Measurements from ENCODE around the gene SCAF11.

SCAF11 gene

DNA sequence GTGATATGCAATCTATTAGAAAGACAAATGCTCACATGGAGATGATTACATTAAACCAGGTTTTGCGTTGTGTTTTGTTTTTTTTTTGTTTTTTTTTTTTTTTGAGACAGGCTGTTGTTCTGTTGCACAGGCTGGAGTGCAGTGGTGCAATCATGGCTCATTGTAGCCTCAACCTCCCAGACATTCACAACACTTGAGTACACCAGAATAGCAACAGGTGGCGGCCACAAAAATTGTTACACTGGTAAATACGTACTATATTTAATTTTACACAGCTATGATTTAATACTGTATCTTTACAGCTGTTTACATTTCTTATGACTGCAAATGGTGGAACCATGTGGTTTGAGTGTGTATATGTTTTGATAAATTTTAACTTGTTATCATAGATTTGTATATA lies 60.0 kb downstream of the SCAF11 start:
- peaks cover 59% of the 10 kb centered on the region for H3K36me3 ChIP-seq (ENCODE audit: low read length)
- H3K4me2 ChIP-seq (ENCODE audit: low read depth, low read length, poor library complexity, severe bottlenecking): no peak overlapping the region
- no peaks in the 10 kb centered on the region for H3K27me3 ChIP-seq (ENCODE audit: low read length)
- no peaks in the 10 kb centered on the region for H3K9me3 ChIP-seq (ENCODE audit: insufficient read depth, low read length)
- 0 out of 2 replicates have a peak, but pooled peaks cover 8% of the 10 kb centered on the region for H3F3A ChIP-seq (ENCODE audit: insufficient read depth)
- H3K27ac ChIP-seq (ENCODE audit: low read depth, low read length): no peak overlapping the region
- H4K20me1 ChIP-seq (ENCODE audit: low read depth, low read length): no peaks in the 10 kb centered on the region
- H3K79me2 ChIP-seq (ENCODE audit: insufficient read depth, low read length): no peaks in the 10 kb centered on the region
- no peak overlapping the region for H3K9ac ChIP-seq (ENCODE audit: low read length)
- H3K4me3 ChIP-seq (ENCODE audit: insufficient read depth, low read length, poor library complexity, severe bottlenecking): no peak overlapping the region
- TF ChIP-seq EZH2phosphoT487 (conservative IDR thresholded peaks at IDR 0.05; ENCODE audit: low read length): no peak
- TF ChIP-seq, protein P1, sequence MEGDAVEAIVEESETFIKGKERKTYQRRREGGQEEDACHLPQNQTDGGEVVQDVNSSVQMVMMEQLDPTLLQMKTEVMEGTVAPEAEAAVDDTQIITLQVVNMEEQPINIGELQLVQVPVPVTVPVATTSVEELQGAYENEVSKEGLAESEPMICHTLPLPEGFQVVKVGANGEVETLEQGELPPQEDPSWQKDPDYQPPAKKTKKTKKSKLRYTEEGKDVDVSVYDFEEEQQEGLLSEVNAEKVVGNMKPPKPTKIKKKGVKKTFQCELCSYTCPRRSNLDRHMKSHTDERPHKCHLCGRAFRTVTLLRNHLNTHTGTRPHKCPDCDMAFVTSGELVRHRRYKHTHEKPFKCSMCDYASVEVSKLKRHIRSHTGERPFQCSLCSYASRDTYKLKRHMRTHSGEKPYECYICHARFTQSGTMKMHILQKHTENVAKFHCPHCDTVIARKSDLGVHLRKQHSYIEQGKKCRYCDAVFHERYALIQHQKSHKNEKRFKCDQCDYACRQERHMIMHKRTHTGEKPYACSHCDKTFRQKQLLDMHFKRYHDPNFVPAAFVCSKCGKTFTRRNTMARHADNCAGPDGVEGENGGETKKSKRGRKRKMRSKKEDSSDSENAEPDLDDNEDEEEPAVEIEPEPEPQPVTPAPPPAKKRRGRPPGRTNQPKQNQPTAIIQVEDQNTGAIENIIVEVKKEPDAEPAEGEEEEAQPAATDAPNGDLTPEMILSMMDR (IDR thresholded peaks at IDR 0.05; ENCODE audit: insufficient read depth, low read length, poor library complexity, severe bottlenecking): no peak
- no peaks in the 10 kb centered on the region for H3K9me2 ChIP-seq (replicated peaks; ENCODE audit: insufficient read depth, low read length)
- no peak overlapping the region for H2AFZ ChIP-seq (ENCODE audit: low read depth, low read length, severe bottlenecking)

DNA sequence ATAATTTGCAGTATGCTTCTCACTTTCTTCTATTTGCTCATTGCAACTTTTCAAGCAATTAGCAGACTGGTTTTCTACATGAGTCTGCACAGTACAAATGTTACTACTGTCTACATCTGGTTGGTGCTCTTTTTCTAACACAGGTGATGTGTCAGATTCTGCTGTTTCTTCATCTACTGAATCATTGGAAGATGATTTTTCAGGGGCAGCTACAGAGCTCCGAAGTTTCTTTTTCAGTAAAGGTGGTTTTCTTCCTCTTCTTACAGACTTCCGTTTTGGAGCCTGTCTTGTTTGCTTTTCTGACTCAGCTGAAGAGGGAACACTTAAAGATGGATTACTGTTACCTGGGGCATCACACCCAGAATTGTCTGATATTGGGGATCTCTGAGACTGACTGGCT lies 62.1 kb downstream of the SCAF11 start:
- no peaks in the 10 kb centered on the region for H3K79me2 ChIP-seq (ENCODE audit: insufficient read depth, low read length)
- H3K4me3 ChIP-seq (ENCODE audit: insufficient read depth, low read length, poor library complexity, severe bottlenecking): no peak overlapping the region
- peaks cover 63% of the 10 kb centered on the region for H3K36me3 ChIP-seq (ENCODE audit: low read length)
- H2AFZ ChIP-seq (ENCODE audit: low read depth, low read length, severe bottlenecking): no peak overlapping the region
- H3K9me2 ChIP-seq (replicated peaks; ENCODE audit: insufficient read depth, low read length): no peaks in the 10 kb centered on the region
- no peaks in the 10 kb centered on the region for H3F3A ChIP-seq (ENCODE audit: insufficient read depth)
- H4K20me1 ChIP-seq (ENCODE audit: low read depth, low read length): no peaks in the 10 kb centered on the region
- H3K27me3 ChIP-seq (ENCODE audit: low read length): no peaks in the 10 kb centered on the region
- H3K4me2 ChIP-seq (ENCODE audit: low read depth, low read length, poor library complexity, severe bottlenecking): no peak overlapping the region
- no peak overlapping the region for H3K27ac ChIP-seq (ENCODE audit: low read depth, low read length)
- TF ChIP-seq, protein P1 (IDR thresholded peaks at IDR 0.05; ENCODE audit: insufficient read depth, low read length, poor library complexity, severe bottlenecking): no peak
- no peak for TF ChIP-seq EZH2phosphoT487 (conservative IDR thresholded peaks at IDR 0.05; ENCODE audit: low read length)
- H3K9ac ChIP-seq (ENCODE audit: low read length): no peak overlapping the region
- no peaks in the 10 kb centered on the region for H3K9me3 ChIP-seq (ENCODE audit: insufficient read depth, low read length)

- H3K9me3 ChIP-seq (ENCODE audit: insufficient read depth, low read length): no peaks in the 10 kb centered on the region
- no peak overlapping the region for H3K9ac ChIP-seq (ENCODE audit: low read length)
- no peaks in the 10 kb centered on the region for H4K20me1 ChIP-seq (ENCODE audit: low read depth, low read length)
- H3K27ac ChIP-seq (ENCODE audit: low read depth, low read length): no peak overlapping the region
- no peaks in the 10 kb centered on the region for H3K27me3 ChIP-seq (ENCODE audit: low read length)
- H3K36me3 ChIP-seq (ENCODE audit: low read length): peaks cover 39% of the 10 kb centered on the region
- no peak overlapping the region for H3K4me3 ChIP-seq (ENCODE audit: insufficient read depth, low read length, poor library complexity, severe bottlenecking)
- H3K9me2 ChIP-seq (replicated peaks; ENCODE audit: insufficient read depth, low read length): no peaks in the 10 kb centered on the region
- H2AFZ ChIP-seq (ENCODE audit: low read depth, low read length, severe bottlenecking): no peak overlapping the region
- TF ChIP-seq, protein P1 (IDR thresholded peaks at IDR 0.05; ENCODE audit: insufficient read depth, low read length, poor library complexity, severe bottlenecking): no peak
- TF ChIP-seq EZH2phosphoT487 (conservative IDR thresholded peaks at IDR 0.05; ENCODE audit: low read length): no peak
- H3F3A ChIP-seq (ENCODE audit: insufficient read depth): 0 out of 2 replicates have a peak, but pooled peaks cover 5% of the 10 kb centered on the region
- H3K79me2 ChIP-seq (ENCODE audit: insufficient read depth, low read length): no peaks in the 10 kb centered on the region
- no peak overlapping the region for H3K4me2 ChIP-seq (ENCODE audit: low read depth, low read length, poor library complexity, severe bottlenecking)
Observed at GRCh38 chr12:45918818-45919217, 71.6 kb downstream of the SCAF11 start.

Measured in SU-DHL-6 (cell line).